Subcutaneous adipose tissue (tissue), 4 donors: Measurements from ENCODE around the gene OSTC. TPM values are rescaled to one million over a fixed set of nuclear protein-coding genes. Genes with fewer than 3 reads are reported as not detected.

Source experiments
- CTCF ChIP-seq: fragments of 450-650 bp; IDR thresholded peaks from one replicate; pipeline ENCODE4 v1.5.1; 2016; ENCODE audit warnings: low read depth, mild to moderate bottlenecking, control low read depth, antibody characterized with exemption, moderate library complexity
- total RNA-seq, 4 donors: library from RNA; depleted of rRNA; stranded (reverse); fragments of >200 nt; gene quantifications; one replicate each; pipeline ENCODE4 v1.1.0, GENCODE V29; 2016

OSTC gene
- total RNA-seq, 4 donors from 2014 or later: 34.7 to 97.1 (median 69.7) TPM

- no peak for TF ChIP-seq CTCF
Observed at GRCh38 chr4:108619372-108620100, 30.9 kb upstream of the OSTC start.

GRCh38 chr4:108620101-108620932, 30.1 kb upstream of the OSTC start, which contains the start of gene RPL34:
Gene RPL34 (plus strand): TSS chr4:108620576. CDS start chr4:108621960, 1,384 bp downstream.
- no peak for TF ChIP-seq CTCF

GRCh38 chr4:108620933-108621905, 29.2 kb upstream of the OSTC start:
- no peak for TF ChIP-seq CTCF

GRCh38 chr4:108622022-108622421, 28.4 kb upstream of the OSTC start:
- TF ChIP-seq CTCF: no peak

- no peak for TF ChIP-seq CTCF
Observed at GRCh38 chr4:108622828-108623227, 27.6 kb upstream of the OSTC start.

GRCh38 chr4:108624263-108625056, 25.9 kb upstream of the OSTC start:
- no peak for TF ChIP-seq CTCF
